ENCODE results near the gene RGN. TPM values are rescaled to one million over a fixed set of nuclear protein-coding genes. Genes with fewer than 3 reads are reported as not detected.

The RGN gene
- total RNA-seq, 1 experiment from 2014 or later, result not detected

Other genes starting within 250 kb of the RGN start
- gene RP2, start 241.4 kb upstream of the RGN start, total RNA-seq (2022), result 25.5 and 28.6 TPM in 2 replicates
- 14.8 and 17.0 TPM in 2 replicates for gene JADE3, start 166.0 kb upstream of the RGN start, total RNA-seq (2022)
- gene NDUFB11, start 66.3 kb downstream of the RGN start, total RNA-seq (2022), result 102 TPM in 2 replicates
- gene RBM10, start 66.8 kb downstream of the RGN start, total RNA-seq (2022), result 47.2 and 49.4 TPM in 2 replicates
- 234 and 240 TPM in 2 replicates for gene UBA1, start 115.4 kb downstream of the RGN start, total RNA-seq (2022)
- gene CDK16, start 140.2 kb downstream of the RGN start, total RNA-seq (2022), result 148 and 154 TPM in 2 replicates
- 72.0 and 84.2 TPM in 2 replicates for gene USP11, start 154.6 kb downstream of the RGN start, total RNA-seq (2022)